HTR-8/SVneo (cell line): ENCODE results near the gene SLITRK5.

Source experiments
- DNase-seq: peaks from one replicate; pipeline ENCODE4 v3.0.0; 2011; ENCODE audit warnings: low spot score, mixed read lengths; ENCODE audit not compliant: insufficient read length
- FAIRE-seq: peaks from 2 replicates; lab custom pipeline; 2011; peaks lifted over from hg19 to GRCh38; lab: Jason Lieb, UNC

The SLITRK5 gene

GRCh38 chr13:87696458-87696857, 25.3 kb downstream of the SLITRK5 start:
- FAIRE-seq (no peak), DNase-seq (no peak)

GRCh38 chr13:87698268-87698667, 27.1 kb downstream of the SLITRK5 start:
- no peak for DNase-seq

GRCh38 chr13:87709947-87710346, 38.8 kb downstream of the SLITRK5 start:
- DNase-seq, result no peak
- FAIRE-seq, result no peak

More at GRCh38 chr13:87698268-87698667, 27.1 kb downstream of the SLITRK5 start:
- FAIRE-seq, result no peak

- no peak for FAIRE-seq
Measured at GRCh38 chr13:87712012-87712411, 40.8 kb downstream of the SLITRK5 start.

More at GRCh38 chr13:87712012-87712411, 40.8 kb downstream of the SLITRK5 start:
- no peak for DNase-seq
